Vagina (tissue), 2 donors: ENCODE data around the gene HACD1. TPM values are rescaled to one million over a fixed set of nuclear protein-coding genes. Genes with fewer than 3 reads are reported as not detected.

Experiments used
- DNase-seq, 2 donors: peaks; one replicate each; pipeline ENCODE4 v3.0.0-alpha.2; 2017; ENCODE audit errors: extremely low spot score in 2 of 2
- H3K27ac ChIP-seq: fragments of 200-600 bp; sonication (generic); one replicate; pipeline ENCODE4 v1.5.1; 2019
- H3K27me3 ChIP-seq: fragments of 200-600 bp; sonication (generic); one replicate; pipeline ENCODE4 v1.5.1; 2019
- H3K36me3 ChIP-seq, 2 donors: fragments of 200-600 bp; sonication (generic); one replicate each; pipeline ENCODE4 v1.5.1; 2017 to 2019
- H3K4me1 ChIP-seq: fragments of 200-600 bp; sonication (generic); one replicate; pipeline ENCODE4 v1.5.1; 2019
- H3K4me3 ChIP-seq, 2 donors: fragments of 200-600 bp; sonication (generic); 1 replicate in 1 of 2; 2 replicates in 1 of 2; pipeline ENCODE4 v1.5.1; 2016 to 2019
- H3K9me3 ChIP-seq: fragments of 200-600 bp; sonication (generic); one replicate; pipeline ENCODE4 v1.5.1; 2019
- POLR2A ChIP-seq, 2 donors: fragments of 450-650 bp; IDR thresholded peaks; one replicate each; pipeline ENCODE4 v1.6.1; 2017; ENCODE audit warnings: antibody characterized with exemption in 2 of 2, mild to moderate bottlenecking in 2 of 2, moderate library complexity in 2 of 2
- POLR2AphosphoS5 ChIP-seq, 2 donors: sonication (generic); formaldehyde crosslinking; IDR thresholded peaks; one replicate each; pipeline ENCODE4 v1.9.0; 2017; ENCODE audit warnings: antibody characterized with exemption in 2 of 2, mild to moderate bottlenecking in 2 of 2, low read depth in 1 of 2; ENCODE audit not compliant: insufficient read depth in 1 of 2
- intact Hi-C: fragments of 100-400 bp; cut with DNase I; formaldehyde crosslinking; loops from one replicate; pipeline ENCODE4 v1.15.1; 2023
- total RNA-seq: library from RNA; depleted of rRNA; stranded (reverse); fragments of >200 nt; gene quantifications from one replicate; pipeline ENCODE4 v1.2.3, GENCODE V29; 2016
- TF ChIP-seq, protein P1 (sequence below), 3 experiments: fragments of 450-650 bp in 2 of 3; fragments of 200-600 bp in 1 of 3; sonication (generic) in 1 of 3; IDR thresholded peaks; one replicate each; pipeline ENCODE4 v1.5.1; 2017 to 2019; ENCODE audit warnings: antibody characterized with exemption in 3 of 3, mild to moderate bottlenecking in 2 of 3, moderate library complexity in 2 of 3

HACD1 gene
- total RNA-seq, 1 donor from 2014 or later, result 6.4 TPM

GRCh38 chr10:17576768-17577167, 40.4 kb downstream of the HACD1 start:
- Histone ChIP-seq H3K27ac (no peak overlapping the region), H3K4me1 (no peaks in the 10 kb centered on the region), H3K36me3 (no peaks in the 10 kb centered on the region), H3K27me3 (no peaks in the 10 kb centered on the region), H3K9me3 (no peaks in the 10 kb centered on the region), H3K4me3 (no peak overlapping the region)
- intact Hi-C loops, result no loop called here
- TF ChIP-seq POLR2A (IDR thresholded peaks at IDR 0.05), result no peak
- TF ChIP-seq POLR2AphosphoS5 (IDR thresholded peaks at IDR 0.05; ENCODE audit: insufficient read depth in 1 of 2, low read depth in 1 of 2), result no peak
- TF ChIP-seq, protein P1, sequence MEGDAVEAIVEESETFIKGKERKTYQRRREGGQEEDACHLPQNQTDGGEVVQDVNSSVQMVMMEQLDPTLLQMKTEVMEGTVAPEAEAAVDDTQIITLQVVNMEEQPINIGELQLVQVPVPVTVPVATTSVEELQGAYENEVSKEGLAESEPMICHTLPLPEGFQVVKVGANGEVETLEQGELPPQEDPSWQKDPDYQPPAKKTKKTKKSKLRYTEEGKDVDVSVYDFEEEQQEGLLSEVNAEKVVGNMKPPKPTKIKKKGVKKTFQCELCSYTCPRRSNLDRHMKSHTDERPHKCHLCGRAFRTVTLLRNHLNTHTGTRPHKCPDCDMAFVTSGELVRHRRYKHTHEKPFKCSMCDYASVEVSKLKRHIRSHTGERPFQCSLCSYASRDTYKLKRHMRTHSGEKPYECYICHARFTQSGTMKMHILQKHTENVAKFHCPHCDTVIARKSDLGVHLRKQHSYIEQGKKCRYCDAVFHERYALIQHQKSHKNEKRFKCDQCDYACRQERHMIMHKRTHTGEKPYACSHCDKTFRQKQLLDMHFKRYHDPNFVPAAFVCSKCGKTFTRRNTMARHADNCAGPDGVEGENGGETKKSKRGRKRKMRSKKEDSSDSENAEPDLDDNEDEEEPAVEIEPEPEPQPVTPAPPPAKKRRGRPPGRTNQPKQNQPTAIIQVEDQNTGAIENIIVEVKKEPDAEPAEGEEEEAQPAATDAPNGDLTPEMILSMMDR (IDR thresholded peaks at IDR 0.05), result no peak
- DNase-seq, result no peak

- H3K27ac ChIP-seq, result no peak overlapping the region
- no peak for DNase-seq
- no peaks in the 10 kb centered on the region for H3K27me3 ChIP-seq
- H3K4me1 ChIP-seq, result no peaks in the 10 kb centered on the region
- intact Hi-C loops, result no loop called here
- no peak for TF ChIP-seq POLR2A (IDR thresholded peaks at IDR 0.05)
- TF ChIP-seq POLR2AphosphoS5 (IDR thresholded peaks at IDR 0.05; ENCODE audit: insufficient read depth in 1 of 2, low read depth in 1 of 2), result no peak
- H3K4me3 ChIP-seq, result no peak overlapping the region
- no peaks in the 10 kb centered on the region for H3K9me3 ChIP-seq
- H3K36me3 ChIP-seq, result no peaks in the 10 kb centered on the region
Observed at GRCh38 chr10:17564911-17565310, 52.3 kb downstream of the HACD1 start.

DNA sequence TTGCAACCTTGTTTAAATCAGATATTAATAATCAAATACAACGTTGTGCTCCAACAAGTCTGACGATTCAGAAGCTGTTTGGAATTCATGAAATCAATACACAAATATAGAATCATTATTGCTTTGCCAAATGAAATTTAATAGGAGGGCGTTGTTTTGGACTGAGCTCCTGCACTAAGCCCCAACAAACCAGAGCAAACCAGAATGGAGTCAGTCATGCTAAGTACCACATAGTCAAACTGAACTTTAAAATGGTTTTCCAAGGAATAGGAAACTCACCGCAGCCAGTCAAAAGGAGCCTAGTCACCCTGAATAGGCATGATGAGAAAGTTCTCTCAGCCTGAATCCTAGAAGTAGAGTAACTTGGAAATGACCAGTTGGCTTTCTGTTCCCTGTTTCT, 53.7 kb downstream of the HACD1 start:
- DNase-seq, result no peak
- Histone ChIP-seq H3K4me3 (no peak overlapping the region), H3K27ac (no peak overlapping the region), H3K9me3 (no peaks in the 10 kb centered on the region), H3K4me1 (no peaks in the 10 kb centered on the region), H3K36me3 (no peaks in the 10 kb centered on the region), H3K27me3 (no peaks in the 10 kb centered on the region)
- no peak for TF ChIP-seq POLR2A (IDR thresholded peaks at IDR 0.05)
- intact Hi-C loops, result no loop called here

GRCh38 chr10:17562614-17563013, 54.6 kb downstream of the HACD1 start:
- no peak overlapping the region for H3K27ac ChIP-seq
- no peak for DNase-seq
- H3K4me1 ChIP-seq, result no peaks in the 10 kb centered on the region
- no peaks in the 10 kb centered on the region for H3K9me3 ChIP-seq
- H3K4me3 ChIP-seq, result no peak overlapping the region
- no peaks in the 10 kb centered on the region for H3K27me3 ChIP-seq
- no peaks in the 10 kb centered on the region for H3K36me3 ChIP-seq
- TF ChIP-seq, protein P1 (IDR thresholded peaks at IDR 0.05), result no peak
- no peak for TF ChIP-seq POLR2AphosphoS5 (IDR thresholded peaks at IDR 0.05; ENCODE audit: insufficient read depth in 1 of 2, low read depth in 1 of 2)
- intact Hi-C loops, result no loop called here

- Histone ChIP-seq H3K27me3 (no peaks in the 10 kb centered on the region), H3K27ac (no peak overlapping the region), H3K36me3 (no peaks in the 10 kb centered on the region), H3K4me3 (no peak overlapping the region), H3K9me3 (no peaks in the 10 kb centered on the region), H3K4me1 (no peaks in the 10 kb centered on the region)
- intact Hi-C loops, result no loop called here
- TF ChIP-seq POLR2AphosphoS5 (IDR thresholded peaks at IDR 0.05; ENCODE audit: insufficient read depth in 1 of 2, low read depth in 1 of 2) (no peak), POLR2A (IDR thresholded peaks at IDR 0.05) (no peak)
- TF ChIP-seq, protein P1 (IDR thresholded peaks at IDR 0.05), result no peak
- DNase-seq, result no peak
Observed at GRCh38 chr10:17561111-17561510, 56.1 kb downstream of the HACD1 start.

GRCh38 chr10:17557459-17557858, 59.7 kb downstream of the HACD1 start:
- no peak overlapping the region for H3K27ac ChIP-seq
- no peak for DNase-seq
- intact Hi-C loops, result no loop called here

More at GRCh38 chr10:17557459-17557858, 59.7 kb downstream of the HACD1 start:
- no peaks in the 10 kb centered on the region for H3K4me1 ChIP-seq
- no peak overlapping the region for H3K4me3 ChIP-seq
- TF ChIP-seq, protein P1 (IDR thresholded peaks at IDR 0.05), result no peak
- TF ChIP-seq POLR2AphosphoS5 (IDR thresholded peaks at IDR 0.05; ENCODE audit: insufficient read depth in 1 of 2, low read depth in 1 of 2) (no peak), POLR2A (IDR thresholded peaks at IDR 0.05) (no peak)
- no peaks in the 10 kb centered on the region for H3K9me3 ChIP-seq
- no peaks in the 10 kb centered on the region for H3K36me3 ChIP-seq
- H3K27me3 ChIP-seq, result no peaks in the 10 kb centered on the region
